ENCODE results near the gene MCAT.

Gene MCAT

DNA sequence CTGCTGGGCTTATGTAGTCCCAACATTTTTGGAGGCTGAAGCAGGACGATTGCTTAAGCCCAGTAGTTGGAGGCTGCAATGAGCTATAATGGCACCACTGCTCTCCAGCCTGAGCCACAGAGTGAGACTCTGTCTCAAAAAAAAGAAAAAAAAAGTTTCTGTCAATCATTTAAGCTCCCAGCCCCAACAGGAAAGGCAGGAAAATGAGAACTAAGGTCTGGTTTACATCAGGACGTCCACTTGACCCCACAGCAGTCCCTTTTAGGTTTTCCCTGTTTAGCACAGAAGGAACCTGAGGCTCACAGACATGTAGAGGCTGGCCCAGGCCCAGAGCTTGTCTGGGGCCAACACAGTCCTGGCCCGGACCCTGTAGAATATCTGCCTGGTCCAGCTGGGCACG lies 44.8 kb downstream of the MCAT start:
- TF ChIP-seq, protein P1, sequence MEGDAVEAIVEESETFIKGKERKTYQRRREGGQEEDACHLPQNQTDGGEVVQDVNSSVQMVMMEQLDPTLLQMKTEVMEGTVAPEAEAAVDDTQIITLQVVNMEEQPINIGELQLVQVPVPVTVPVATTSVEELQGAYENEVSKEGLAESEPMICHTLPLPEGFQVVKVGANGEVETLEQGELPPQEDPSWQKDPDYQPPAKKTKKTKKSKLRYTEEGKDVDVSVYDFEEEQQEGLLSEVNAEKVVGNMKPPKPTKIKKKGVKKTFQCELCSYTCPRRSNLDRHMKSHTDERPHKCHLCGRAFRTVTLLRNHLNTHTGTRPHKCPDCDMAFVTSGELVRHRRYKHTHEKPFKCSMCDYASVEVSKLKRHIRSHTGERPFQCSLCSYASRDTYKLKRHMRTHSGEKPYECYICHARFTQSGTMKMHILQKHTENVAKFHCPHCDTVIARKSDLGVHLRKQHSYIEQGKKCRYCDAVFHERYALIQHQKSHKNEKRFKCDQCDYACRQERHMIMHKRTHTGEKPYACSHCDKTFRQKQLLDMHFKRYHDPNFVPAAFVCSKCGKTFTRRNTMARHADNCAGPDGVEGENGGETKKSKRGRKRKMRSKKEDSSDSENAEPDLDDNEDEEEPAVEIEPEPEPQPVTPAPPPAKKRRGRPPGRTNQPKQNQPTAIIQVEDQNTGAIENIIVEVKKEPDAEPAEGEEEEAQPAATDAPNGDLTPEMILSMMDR (IDR thresholded peaks at IDR 0.05; ENCODE audit: low read depth, low read length), result no peak
- no peak overlapping the region for H3K4me3 ChIP-seq (ENCODE audit: low read depth, low read length)

DNA sequence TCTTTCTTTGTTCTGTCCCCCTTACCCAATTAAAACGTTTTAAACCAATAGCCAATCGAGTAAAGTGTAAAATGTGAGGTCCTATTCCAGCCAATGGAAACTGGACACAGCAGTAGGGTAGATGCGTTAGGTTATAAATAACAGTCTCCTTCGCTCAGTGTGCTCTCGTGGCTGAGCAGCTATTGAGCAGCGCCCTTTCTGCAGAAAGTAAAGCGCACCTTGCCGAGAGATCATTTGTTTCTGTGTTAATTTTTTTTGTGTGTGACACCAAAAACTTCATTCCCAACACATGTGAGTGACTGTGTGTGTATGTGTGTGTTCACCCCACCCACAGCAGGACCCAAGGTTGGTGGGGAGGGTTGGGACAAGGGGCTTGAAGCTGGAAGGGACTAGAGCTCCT lies 46.8 kb downstream of the MCAT start:
- TF ChIP-seq, protein P1 (IDR thresholded peaks at IDR 0.05; ENCODE audit: low read depth, low read length), result no peak
- no peak overlapping the region for H3K4me3 ChIP-seq (ENCODE audit: low read depth, low read length)

DNA sequence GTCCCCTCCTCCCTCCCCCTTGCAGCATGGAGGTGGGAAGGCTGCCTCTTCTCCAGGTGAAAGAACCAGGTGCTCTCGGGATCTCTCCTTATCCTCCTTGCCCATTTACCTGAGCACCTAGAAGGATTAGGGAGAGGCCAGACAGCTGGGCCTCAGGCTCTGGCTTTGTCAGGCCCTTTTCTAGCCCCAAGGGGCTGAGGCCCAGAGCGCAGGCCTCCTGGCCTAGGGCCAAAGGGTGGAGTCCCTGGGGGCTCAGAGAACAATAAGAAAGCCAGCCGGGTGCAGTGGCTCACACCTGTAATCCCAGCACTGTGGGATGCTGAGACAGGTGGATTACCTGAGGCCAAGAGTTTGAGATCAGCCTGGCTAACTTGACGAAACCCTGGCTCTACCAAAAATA lies 48.6 kb downstream of the MCAT start:
- H3K4me3 ChIP-seq (ENCODE audit: low read depth, low read length), result no peak overlapping the region
- TF ChIP-seq, protein P1 (IDR thresholded peaks at IDR 0.05; ENCODE audit: low read depth, low read length), result no peak

DNA sequence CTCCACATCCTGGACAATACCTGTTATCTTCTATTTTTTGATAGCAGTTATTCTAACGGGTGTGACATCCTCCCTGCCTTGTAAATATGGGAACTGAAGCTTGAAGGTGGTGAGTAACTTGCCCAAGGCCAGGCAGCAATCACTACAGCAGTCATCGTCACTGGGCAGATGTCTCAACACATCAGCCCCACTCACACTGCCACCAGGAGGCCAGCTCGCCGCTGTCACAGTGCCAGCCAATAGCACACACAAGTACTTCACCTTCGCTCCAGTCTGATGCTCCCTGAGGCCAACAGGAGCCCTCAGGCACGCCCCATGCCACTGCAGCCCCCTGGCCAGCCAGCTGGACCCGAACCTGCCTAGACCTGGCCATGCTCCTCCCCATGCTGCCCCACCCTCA lies 49.1 kb downstream of the MCAT start:
- no peak overlapping the region for H3K4me3 ChIP-seq (ENCODE audit: low read depth, low read length)
- TF ChIP-seq, protein P1 (IDR thresholded peaks at IDR 0.05; ENCODE audit: low read depth, low read length), result no peak

DNA sequence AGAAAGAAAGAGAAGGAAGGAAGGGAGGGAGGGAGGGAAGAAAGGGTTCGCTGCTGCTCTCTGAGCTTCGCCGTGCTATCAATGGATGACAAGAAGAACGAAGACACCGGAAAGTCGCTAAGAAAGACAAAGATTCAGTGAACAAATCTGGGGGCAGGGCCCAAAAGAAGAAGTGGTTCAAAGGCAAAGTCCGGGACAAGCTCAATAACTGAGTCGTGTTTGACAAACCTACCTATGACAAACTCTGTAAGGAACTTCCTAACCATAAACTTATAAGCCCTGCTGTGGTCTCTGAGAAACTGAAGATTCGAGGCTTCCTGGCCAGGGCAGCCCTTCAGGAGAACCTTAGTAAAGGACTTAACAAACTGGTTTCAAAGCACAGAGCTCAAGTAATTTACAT lies 51.1 kb downstream of the MCAT start:
- TF ChIP-seq, protein P1 (IDR thresholded peaks at IDR 0.05; ENCODE audit: low read depth, low read length), result no peak

DNA sequence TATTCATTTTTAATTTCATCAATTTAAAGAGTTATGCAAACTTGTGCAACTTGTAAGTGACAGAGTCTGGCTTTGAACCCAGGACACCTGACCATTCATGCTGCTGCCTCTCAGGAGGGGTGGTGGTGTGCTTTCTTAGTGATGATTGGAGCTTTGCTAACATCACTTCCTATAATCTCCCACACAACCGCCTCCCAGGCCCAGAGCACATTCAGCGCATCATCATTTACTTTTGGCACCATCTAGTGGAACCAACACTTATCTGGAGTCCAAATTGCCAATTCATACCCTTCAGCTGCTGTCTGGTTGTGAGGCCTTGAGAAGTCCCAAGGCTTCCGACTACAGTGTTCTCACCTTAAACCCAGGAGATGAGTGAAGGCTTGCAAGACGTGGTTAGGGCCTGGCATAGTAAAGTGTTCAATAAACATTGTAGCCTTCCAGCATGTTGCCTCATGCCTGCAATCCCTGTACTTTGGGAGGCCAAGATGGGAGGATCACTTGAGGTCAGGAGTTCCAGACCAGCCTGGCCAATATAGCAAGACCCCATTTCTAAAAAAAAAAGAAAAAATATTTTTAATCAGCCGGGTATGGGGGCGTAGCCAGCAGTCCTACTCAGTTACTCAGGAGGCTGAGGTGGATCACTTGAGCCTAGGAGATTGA lies 52.9 kb downstream of the MCAT start:
- TF ChIP-seq, protein P1 (IDR thresholded peaks at IDR 0.05; ENCODE audit: low read depth, low read length), result peak; percentile 19; the same call in 1 of the 2 replicates
- H3K4me3 ChIP-seq (ENCODE audit: low read depth, low read length), result no peak overlapping the region

More for the DNA sequence above, 51.1 kb downstream of the MCAT start:
- H3K4me3 ChIP-seq (ENCODE audit: low read depth, low read length), result no peak overlapping the region

DNA sequence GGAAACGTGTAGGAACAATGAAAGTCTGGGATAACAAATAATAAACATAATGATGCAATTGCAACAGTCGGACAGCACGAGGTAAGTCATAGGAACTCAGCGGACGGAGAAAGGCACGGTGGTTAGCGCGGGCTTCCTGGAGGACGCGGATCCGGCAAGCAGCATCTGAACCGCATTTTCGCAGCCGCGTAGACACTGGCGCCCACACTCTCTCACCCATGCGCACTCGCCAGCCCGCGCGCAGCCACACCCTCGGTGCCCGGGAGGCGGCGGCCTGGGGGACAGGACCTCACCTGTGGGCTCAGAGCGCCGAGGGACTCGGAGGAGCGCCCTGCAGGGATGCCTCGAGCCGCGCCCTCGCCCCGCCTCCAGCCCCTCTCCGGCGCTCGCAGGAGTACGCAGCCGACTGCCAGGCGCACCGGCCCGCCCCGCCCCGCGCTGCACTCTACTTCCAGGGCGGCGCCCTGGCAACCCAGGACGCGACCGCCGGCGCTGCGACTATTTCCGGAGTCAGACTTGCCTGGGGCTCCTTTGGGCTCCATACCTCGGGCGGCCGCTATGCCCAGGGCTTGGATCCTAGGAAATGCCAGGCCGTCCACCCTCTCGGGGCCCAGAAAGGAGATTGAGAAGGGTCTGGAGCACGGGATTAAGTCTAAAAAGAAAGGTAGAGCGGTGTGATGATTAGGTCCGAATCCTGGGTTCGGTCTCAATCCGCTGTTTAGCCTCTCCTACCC lies 54.0 kb downstream of the MCAT start, which contains the start of gene TTLL1:
TSS of gene TTLL1 (minus strand) at position 408 of the 734 bp plus-strand sequence. CDS start 13,805 bp downstream, outside the sequence.
- TF ChIP-seq, protein P1 (IDR thresholded peaks at IDR 0.05; ENCODE audit: low read depth, low read length), result no peak
- H3K4me3 ChIP-seq (ENCODE audit: low read depth, low read length), result peak within 1 kb of the TSS; percentile 85
